ENCODE data around the gene RHEBL1. TPM values are rescaled to one million over a fixed set of nuclear protein-coding genes. Genes with fewer than 3 reads are reported as not detected.

The RHEBL1 gene
- total RNA-seq, 1 experiment from 2014 or later: 5.1 TPM

- Histone ChIP-seq H3K4me3 (ENCODE audit: low read length) (no peak overlapping the region), H2AFZ (ENCODE audit: low read length) (no peak overlapping the region), H3K79me2 (ENCODE audit: low read length) (no peaks in the 10 kb centered on the region), H3K27me3 (ENCODE audit: low read length) (no peaks in the 10 kb centered on the region), H3K4me1 (ENCODE audit: low read length) (peaks cover 28% of the 10 kb centered on the region), H3K27ac (ENCODE audit: low read length) (no peak overlapping the region), H3K36me3 (ENCODE audit: insufficient read depth, low read length) (no peaks in the 10 kb centered on the region), H3K9ac (ENCODE audit: low read length) (no peak overlapping the region), H3K9me2 (replicated peaks; ENCODE audit: insufficient read depth, low read length) (no peaks in the 10 kb centered on the region), H3K4me2 (ENCODE audit: low read depth, low read length, poor library complexity, severe bottlenecking) (no peak overlapping the region), H4K20me1 (ENCODE audit: insufficient read depth, low read depth, low read length) (no peaks in the 10 kb centered on the region), H3K9me3 (ENCODE audit: low read length) (no peaks in the 10 kb centered on the region)
- peak; percentile 79 for DNase-seq
Observed at GRCh38 chr12:49092086-49092815, 22.5 kb upstream of the RHEBL1 start.

- Histone ChIP-seq H3K9ac (ENCODE audit: low read length) (no peak overlapping the region), H3K36me3 (ENCODE audit: insufficient read depth, low read length) (no peaks in the 10 kb centered on the region), H3K4me1 (ENCODE audit: low read length) (peaks cover 28% of the 10 kb centered on the region), H3K9me3 (ENCODE audit: low read length) (no peaks in the 10 kb centered on the region), H3K4me3 (ENCODE audit: low read length) (no peak overlapping the region), H3K27ac (ENCODE audit: low read length) (no peak overlapping the region), H4K20me1 (ENCODE audit: insufficient read depth, low read depth, low read length) (no peaks in the 10 kb centered on the region), H3K4me2 (ENCODE audit: low read depth, low read length, poor library complexity, severe bottlenecking) (no peak overlapping the region), H3K9me2 (replicated peaks; ENCODE audit: insufficient read depth, low read length) (no peaks in the 10 kb centered on the region), H3K27me3 (ENCODE audit: low read length) (no peaks in the 10 kb centered on the region), H3K79me2 (ENCODE audit: low read length) (no peaks in the 10 kb centered on the region), H2AFZ (ENCODE audit: low read length) (no peak overlapping the region)
- DNase-seq: no peak
Observed at GRCh38 chr12:49091836-49092085, 22.0 kb upstream of the RHEBL1 start.

GRCh38 chr12:49091056-49091835, 21.5 kb upstream of the RHEBL1 start:
- no peak overlapping the region for H3K27ac ChIP-seq (ENCODE audit: low read length)
- H3K79me2 ChIP-seq (ENCODE audit: low read length): no peaks in the 10 kb centered on the region
- H3K27me3 ChIP-seq (ENCODE audit: low read length): no peaks in the 10 kb centered on the region
- H3K9me2 ChIP-seq (replicated peaks; ENCODE audit: insufficient read depth, low read length): no peaks in the 10 kb centered on the region
- DNase-seq: no peak
- no peaks in the 10 kb centered on the region for H4K20me1 ChIP-seq (ENCODE audit: insufficient read depth, low read depth, low read length)
- no peaks in the 10 kb centered on the region for H3K9me3 ChIP-seq (ENCODE audit: low read length)
- H2AFZ ChIP-seq (ENCODE audit: low read length): no peak overlapping the region
- no peak overlapping the region for H3K4me2 ChIP-seq (ENCODE audit: low read depth, low read length, poor library complexity, severe bottlenecking)
- no peak overlapping the region for H3K9ac ChIP-seq (ENCODE audit: low read length)
- H3K4me3 ChIP-seq (ENCODE audit: low read length): no peak overlapping the region
- H3K4me1 ChIP-seq (ENCODE audit: low read length): peaks cover 28% of the 10 kb centered on the region
- H3K36me3 ChIP-seq (ENCODE audit: insufficient read depth, low read length): no peaks in the 10 kb centered on the region

- H3K4me1 ChIP-seq (ENCODE audit: low read length): peaks cover 28% of the 10 kb centered on the region
- H3K9me2 ChIP-seq (replicated peaks; ENCODE audit: insufficient read depth, low read length): no peaks in the 10 kb centered on the region
- H4K20me1 ChIP-seq (ENCODE audit: insufficient read depth, low read depth, low read length): no peaks in the 10 kb centered on the region
- no peaks in the 10 kb centered on the region for H3K9me3 ChIP-seq (ENCODE audit: low read length)
- peak overlapping the region; percentile 33; the same call in 1 of the 2 replicates for H3K4me3 ChIP-seq (ENCODE audit: low read length)
- H3K27me3 ChIP-seq (ENCODE audit: low read length): no peaks in the 10 kb centered on the region
- DNase-seq: peak; percentile 57
- H3K36me3 ChIP-seq (ENCODE audit: insufficient read depth, low read length): no peaks in the 10 kb centered on the region
- H2AFZ ChIP-seq (ENCODE audit: low read length): no peak overlapping the region
- 0 out of 2 replicates have a peak overlapping the region, but pooled peaks have one; percentile 8 for H3K9ac ChIP-seq (ENCODE audit: low read length)
- no peak overlapping the region for H3K27ac ChIP-seq (ENCODE audit: low read length)
- peak overlapping the region; percentile 44 for H3K4me2 ChIP-seq (ENCODE audit: low read depth, low read length, poor library complexity, severe bottlenecking)
- H3K79me2 ChIP-seq (ENCODE audit: low read length): no peaks in the 10 kb centered on the region
Observed at GRCh38 chr12:49089821-49090773, 20.3 kb upstream of the RHEBL1 start.

- Histone ChIP-seq H3K4me3 (ENCODE audit: low read length) (no peak overlapping the region; the same call in 1 of the 2 replicates), H3K27ac (ENCODE audit: low read length) (no peak overlapping the region), H2AFZ (ENCODE audit: low read length) (peak overlapping the region; percentile 99; the same call in 1 of the 2 replicates), H3K79me2 (ENCODE audit: low read length) (no peaks in the 10 kb centered on the region), H3K9ac (ENCODE audit: low read length) (peak overlapping the region; percentile 52), H3K36me3 (ENCODE audit: insufficient read depth, low read length) (no peaks in the 10 kb centered on the region), H3K27me3 (ENCODE audit: low read length) (no peaks in the 10 kb centered on the region), H3K9me3 (ENCODE audit: low read length) (no peaks in the 10 kb centered on the region), H4K20me1 (ENCODE audit: insufficient read depth, low read depth, low read length) (no peaks in the 10 kb centered on the region), H3K4me1 (ENCODE audit: low read length) (peaks cover 23% of the 10 kb centered on the region), H3K9me2 (replicated peaks; ENCODE audit: insufficient read depth, low read length) (no peaks in the 10 kb centered on the region), H3K4me2 (ENCODE audit: low read depth, low read length, poor library complexity, severe bottlenecking) (peak overlapping the region; percentile 69)
- DNase-seq: no peak
Observed at GRCh38 chr12:49088932-49089330, 19.2 kb upstream of the RHEBL1 start.

GRCh38 chr12:49088150-49088931, 18.6 kb upstream of the RHEBL1 start:
- peak overlapping the region; percentile 42; the same call in 1 of the 2 replicates for H3K4me3 ChIP-seq (ENCODE audit: low read length)
- no peaks in the 10 kb centered on the region for H3K79me2 ChIP-seq (ENCODE audit: low read length)
- H3K4me2 ChIP-seq (ENCODE audit: low read depth, low read length, poor library complexity, severe bottlenecking): peak overlapping the region; percentile 69
- H3K9ac ChIP-seq (ENCODE audit: low read length): peak overlapping the region; percentile 52
- H2AFZ ChIP-seq (ENCODE audit: low read length): peak overlapping the region; percentile 99
- H3K36me3 ChIP-seq (ENCODE audit: insufficient read depth, low read length): no peaks in the 10 kb centered on the region
- H3K9me3 ChIP-seq (ENCODE audit: low read length): no peaks in the 10 kb centered on the region
- no peak overlapping the region for H3K27ac ChIP-seq (ENCODE audit: low read length)
- no peaks in the 10 kb centered on the region for H4K20me1 ChIP-seq (ENCODE audit: insufficient read depth, low read depth, low read length)
- peak; percentile 94 for DNase-seq
- H3K4me1 ChIP-seq (ENCODE audit: low read length): peaks cover 19% of the 10 kb centered on the region
- no peaks in the 10 kb centered on the region for H3K9me2 ChIP-seq (replicated peaks; ENCODE audit: insufficient read depth, low read length)
- H3K27me3 ChIP-seq (ENCODE audit: low read length): no peaks in the 10 kb centered on the region

- no peak overlapping the region for H3K4me3 ChIP-seq (ENCODE audit: low read length)
- no peak overlapping the region for H3K9ac ChIP-seq (ENCODE audit: low read length)
- H3K79me2 ChIP-seq (ENCODE audit: low read length): no peaks in the 10 kb centered on the region
- no peaks in the 10 kb centered on the region for H3K9me3 ChIP-seq (ENCODE audit: low read length)
- no peaks in the 10 kb centered on the region for H3K27me3 ChIP-seq (ENCODE audit: low read length)
- H4K20me1 ChIP-seq (ENCODE audit: insufficient read depth, low read depth, low read length): no peaks in the 10 kb centered on the region
- no peak overlapping the region for H3K27ac ChIP-seq (ENCODE audit: low read length)
- no peak overlapping the region for H2AFZ ChIP-seq (ENCODE audit: low read length)
- H3K4me2 ChIP-seq (ENCODE audit: low read depth, low read length, poor library complexity, severe bottlenecking): no peak overlapping the region
- H3K9me2 ChIP-seq (replicated peaks; ENCODE audit: insufficient read depth, low read length): no peaks in the 10 kb centered on the region
- H3K4me1 ChIP-seq (ENCODE audit: low read length): peaks cover 19% of the 10 kb centered on the region
- no peaks in the 10 kb centered on the region for H3K36me3 ChIP-seq (ENCODE audit: insufficient read depth, low read length)
- no peak for DNase-seq
Observed at GRCh38 chr12:49086116-49086515, 16.3 kb upstream of the RHEBL1 start.

Data from Karpas-422 (cell line).